GM19452 (cell line): ENCODE data around the gene EFHD2.
"Not testable (repeated sequence)": the region's sequence is repeated elsewhere in the genome, so short reads cannot be mapped to it uniquely, and the experiment has no call there.

Experiments used
- ATAC-seq: cut with Tn5 transposase; IDR thresholded peaks from one replicate; pipeline ENCODE4 v1.9.1; 2021; ENCODE audit not compliant: unreplicated experiment

Gene EFHD2

GRCh38 chr1:15386164-15386749, 23.4 kb upstream of the EFHD2 start:
- no peak for ATAC-seq

- no peak for ATAC-seq
These were observed 21.3 kb upstream of the EFHD2 start for GRCh38 chr1:15388201-15388880.

DNA sequence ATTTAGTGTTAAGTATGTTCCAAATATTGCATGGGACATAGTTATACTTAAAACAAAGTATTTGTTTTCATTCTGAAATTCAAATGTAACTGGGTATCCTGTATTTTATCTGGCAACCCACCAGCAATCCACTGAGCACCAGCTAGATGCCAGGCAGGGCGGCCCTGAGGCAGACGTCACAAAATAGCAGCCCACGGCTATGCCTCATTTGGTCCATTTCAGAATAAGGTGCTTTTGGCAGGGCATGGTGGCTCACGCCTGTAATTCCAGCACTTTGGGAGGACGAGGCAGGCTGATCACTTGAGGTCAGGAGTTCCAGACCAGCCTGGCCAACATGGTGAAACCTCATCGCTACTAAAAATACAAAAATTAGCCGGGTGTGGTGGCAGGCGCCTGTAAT, 19.9 kb upstream of the EFHD2 start:
- not testable (repeated sequence) for ATAC-seq

DNA sequence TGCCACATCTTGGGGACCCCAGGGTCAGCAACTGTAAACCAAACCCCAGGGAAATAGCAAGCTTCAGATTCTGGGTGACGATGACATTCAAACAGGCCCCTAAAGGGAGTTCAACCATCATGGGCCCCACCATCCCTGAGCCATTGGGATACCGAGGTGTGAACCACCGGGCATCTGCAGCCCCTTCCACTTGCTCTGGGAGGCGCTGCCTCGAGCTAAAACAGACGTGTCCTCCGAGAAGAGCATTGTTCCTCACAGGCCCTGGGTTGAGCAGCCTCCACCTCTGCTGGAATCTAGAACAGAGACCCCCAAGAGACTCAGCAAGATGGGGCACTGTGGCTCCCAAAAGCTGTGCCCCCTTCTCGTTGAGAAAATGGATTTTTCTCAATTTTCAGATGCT, 19.0 kb upstream of the EFHD2 start:
- ATAC-seq, result no peak

GRCh38 chr1:15391366-15391765, 18.3 kb upstream of the EFHD2 start:
- no peak for ATAC-seq

DNA sequence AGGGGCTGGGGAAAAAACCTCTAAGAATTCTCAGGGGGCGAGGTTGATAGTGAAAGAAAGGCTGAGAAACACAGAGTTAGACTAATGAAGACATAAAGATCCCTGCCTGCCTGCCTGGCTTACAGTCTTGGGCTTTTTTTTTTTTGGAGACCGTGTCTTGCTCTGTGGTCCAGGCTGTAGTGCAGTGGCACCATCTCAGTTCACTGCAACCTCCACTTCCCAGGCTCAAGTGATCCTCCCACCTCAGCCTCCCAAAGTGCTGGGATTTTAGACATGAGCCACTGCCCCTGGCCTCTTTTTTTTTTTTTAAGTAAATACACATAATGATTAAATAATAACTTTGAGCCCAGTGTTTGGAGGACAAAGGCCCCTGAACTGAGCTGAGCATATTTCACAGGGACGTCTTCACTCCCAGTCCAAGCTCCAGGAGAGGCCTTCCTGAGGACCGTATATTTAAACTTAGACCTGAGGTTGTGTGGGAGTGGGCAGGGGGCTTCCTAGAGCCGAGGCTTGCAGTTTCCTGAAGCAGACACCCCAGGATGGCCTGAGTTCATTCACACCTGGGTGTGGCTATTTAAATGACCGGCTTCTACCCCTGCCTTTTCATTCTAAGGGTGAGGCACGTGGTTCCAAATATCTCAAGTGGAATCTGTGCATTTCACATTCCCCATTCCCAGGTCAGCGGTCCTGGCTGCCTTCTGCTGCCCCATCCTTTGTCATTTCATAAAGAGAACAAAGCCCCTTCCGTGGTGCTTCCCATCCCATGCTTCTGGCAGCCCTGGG, 16.0 kb upstream of the EFHD2 start:
- ATAC-seq, result no peak

GRCh38 chr1:15394258-15394690, 15.4 kb upstream of the EFHD2 start:
- no peak for ATAC-seq

DNA sequence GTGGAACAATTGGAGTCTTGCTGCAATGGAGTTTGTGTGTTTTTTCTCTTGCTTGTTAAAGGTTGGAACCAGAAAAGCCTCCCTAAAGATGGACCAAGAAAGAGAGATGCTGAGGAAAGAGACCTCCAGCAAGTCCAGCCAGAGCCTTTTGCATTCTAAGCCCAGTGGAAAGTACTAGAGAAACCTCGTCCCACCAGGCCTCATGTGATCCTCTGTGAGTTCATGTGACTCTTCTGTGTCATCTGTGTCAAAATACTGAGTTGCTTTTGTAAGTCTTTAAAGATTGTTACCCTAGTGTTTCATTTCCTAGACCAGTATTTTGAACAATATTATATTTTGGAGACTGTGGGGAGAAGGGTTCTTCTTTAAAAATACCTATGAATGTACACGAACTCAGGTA, 12.5 kb upstream of the EFHD2 start:
- no peak for ATAC-seq

DNA sequence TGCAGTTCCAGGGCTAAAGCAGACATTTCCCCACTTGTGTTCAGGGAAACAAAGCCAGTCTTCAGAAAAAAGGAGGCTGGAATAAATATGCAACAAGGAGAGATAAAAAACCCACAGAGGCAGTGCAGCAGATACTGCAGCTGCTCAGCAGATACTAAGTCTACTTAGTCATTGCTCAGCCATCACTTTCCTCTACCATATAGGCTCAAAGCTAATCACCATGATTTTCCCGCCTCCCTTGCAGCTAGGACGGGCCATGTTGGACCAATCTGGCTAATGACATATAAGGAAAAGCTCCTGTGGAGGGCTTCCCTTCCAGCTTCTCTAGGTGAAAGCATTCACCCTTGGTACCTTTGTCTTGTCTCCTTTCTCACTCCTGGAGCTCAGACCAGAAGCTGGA, 10.0 kb upstream of the EFHD2 start:
- ATAC-seq, result no peak

DNA sequence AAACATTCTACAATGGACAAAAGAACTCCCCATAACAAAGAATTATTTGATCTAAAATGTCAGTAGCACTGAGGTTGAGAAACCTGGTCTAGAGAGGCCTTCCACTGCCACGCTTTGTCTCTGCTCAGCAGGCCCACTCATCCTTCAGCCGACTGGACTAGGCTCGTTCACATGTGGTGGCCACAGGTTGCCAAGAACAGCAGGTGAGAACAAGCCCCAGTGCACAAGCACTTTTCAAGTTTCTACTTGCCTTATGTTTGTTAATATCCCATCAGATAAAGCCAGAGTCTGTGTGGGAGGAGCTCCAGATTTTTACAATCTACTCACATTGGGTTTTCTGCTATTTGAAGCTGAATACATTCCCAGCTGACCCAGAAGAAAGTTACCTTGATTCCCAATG, 9.1 kb upstream of the EFHD2 start:
- no peak for ATAC-seq

- no peak for ATAC-seq
These were observed 8.2 kb upstream of the EFHD2 start for GRCh38 chr1:15401391-15402055.

GRCh38 chr1:15402809-15403450, 6.8 kb upstream of the EFHD2 start:
- no peak for ATAC-seq

GRCh38 chr1:15403962-15404580, 5.6 kb upstream of the EFHD2 start:
- ATAC-seq, result no peak

DNA sequence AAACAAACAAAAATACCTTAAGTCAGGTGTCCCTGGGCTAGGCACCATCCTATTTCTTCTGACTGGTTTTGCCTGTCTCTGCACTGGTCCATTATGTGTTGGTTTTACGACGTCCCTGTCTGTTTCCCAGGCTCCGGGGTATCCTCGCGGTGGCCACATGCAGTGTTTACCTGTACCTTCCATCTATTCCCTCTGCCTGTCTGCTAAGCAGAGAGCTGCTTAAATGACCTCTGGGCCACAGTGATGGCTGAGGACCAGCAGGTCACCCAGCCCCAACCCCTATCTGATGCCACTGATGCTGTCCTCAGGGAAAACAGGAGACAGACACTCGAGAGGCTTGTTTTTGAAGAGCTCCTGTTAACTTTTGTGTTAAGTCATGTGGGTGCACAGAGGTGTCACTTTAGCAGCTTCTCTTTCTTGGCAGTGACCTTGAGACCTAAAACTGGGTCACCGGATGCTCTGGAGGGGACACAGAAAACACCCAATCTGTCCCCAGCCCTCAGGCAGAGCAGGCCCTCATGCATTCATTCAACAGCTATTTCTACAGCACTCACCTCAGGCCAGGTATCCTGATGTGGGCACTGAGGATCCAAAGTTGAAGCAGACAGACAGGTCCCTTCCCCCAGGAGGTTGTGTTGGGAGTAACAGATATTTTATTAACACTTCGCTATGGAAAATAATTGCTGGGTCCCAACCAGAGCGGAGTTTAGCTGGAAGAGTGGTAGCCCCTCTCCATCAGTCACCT, 4.4 kb upstream of the EFHD2 start:
- ATAC-seq, result no peak

- no peak for ATAC-seq
These were observed 2.8 kb upstream of the EFHD2 start for GRCh38 chr1:15406614-15407559.

DNA sequence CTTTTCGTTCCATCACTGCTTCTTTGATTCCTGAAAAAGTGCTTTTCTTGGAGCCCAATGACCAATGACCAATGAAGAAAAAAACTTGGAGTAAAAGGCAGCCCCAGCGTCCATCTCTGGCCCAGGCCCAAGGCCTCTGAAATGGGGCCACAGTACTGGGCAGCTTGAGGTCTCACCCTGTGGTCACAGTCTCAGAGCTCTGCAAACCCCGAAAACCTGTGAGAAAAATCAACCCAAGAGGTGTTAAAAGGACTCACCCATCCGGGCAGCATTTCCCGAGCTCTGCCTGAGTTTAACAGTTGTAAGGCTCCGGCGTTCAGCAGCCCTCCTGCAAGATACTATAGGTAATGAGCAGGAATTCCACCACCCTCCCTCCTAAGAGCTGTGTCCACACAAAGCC, 2.1 kb upstream of the EFHD2 start:
- ATAC-seq, result no peak

DNA sequence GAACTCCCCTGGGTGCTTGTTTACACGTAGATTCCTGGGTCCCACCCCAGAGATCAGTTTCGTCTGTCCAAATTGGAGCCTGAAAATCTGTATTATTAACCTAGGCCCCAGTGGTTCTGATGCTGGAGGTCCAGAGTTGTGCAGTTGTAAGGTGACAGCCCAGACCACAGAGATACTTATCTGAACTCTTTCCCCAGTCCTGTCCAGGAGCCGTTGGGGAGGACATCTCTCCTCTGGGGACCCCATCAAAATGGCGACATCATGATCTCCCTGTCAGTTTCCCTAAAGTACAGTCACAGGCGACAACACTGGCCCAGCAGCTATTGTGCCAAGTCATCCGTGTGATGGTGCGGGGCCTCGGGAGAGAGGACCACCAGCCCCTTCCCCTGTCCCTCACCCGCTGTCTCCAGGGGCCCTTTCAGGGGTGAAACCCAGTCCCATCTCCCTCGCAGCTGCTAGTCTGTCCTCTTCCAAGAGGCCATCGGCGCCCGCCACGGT, 749 bp upstream of the EFHD2 start:
- no peak for ATAC-seq

GRCh38 chr1:15410223-15410883, 665 bp downstream of the EFHD2 start:
- no peak for ATAC-seq
